GM21390 (cell line): ENCODE results near the gene C1orf21.

Experiments used
- ATAC-seq: cut with Tn5 transposase; IDR thresholded peaks from one replicate; pipeline ENCODE4 v1.9.1; 2021; ENCODE audit not compliant: unreplicated experiment

Gene C1orf21

DNA sequence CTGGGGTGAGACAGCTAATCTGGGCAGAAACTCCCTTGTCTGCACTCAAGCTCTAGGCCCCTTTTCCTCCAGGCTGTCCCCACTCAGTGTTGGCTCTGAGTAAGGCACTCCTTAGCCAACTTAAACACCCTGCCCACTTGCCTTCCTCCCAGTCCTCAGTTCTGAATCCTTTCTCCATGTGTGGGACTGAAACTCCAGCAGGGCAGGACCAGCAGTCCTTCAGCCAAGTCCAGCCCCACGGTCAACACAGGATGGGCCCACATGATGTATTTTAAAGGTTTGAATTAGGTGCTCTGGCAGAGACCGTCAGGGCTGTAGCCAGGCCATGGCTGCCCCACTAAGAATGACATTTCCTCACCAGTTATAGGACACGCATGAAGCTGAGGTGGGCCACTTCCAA, 260.0 kb downstream of the C1orf21 start:
- ATAC-seq = no peak

GRCh38 chr1:184647471-184647870, 260.6 kb downstream of the C1orf21 start:
- no peak for ATAC-seq

DNA sequence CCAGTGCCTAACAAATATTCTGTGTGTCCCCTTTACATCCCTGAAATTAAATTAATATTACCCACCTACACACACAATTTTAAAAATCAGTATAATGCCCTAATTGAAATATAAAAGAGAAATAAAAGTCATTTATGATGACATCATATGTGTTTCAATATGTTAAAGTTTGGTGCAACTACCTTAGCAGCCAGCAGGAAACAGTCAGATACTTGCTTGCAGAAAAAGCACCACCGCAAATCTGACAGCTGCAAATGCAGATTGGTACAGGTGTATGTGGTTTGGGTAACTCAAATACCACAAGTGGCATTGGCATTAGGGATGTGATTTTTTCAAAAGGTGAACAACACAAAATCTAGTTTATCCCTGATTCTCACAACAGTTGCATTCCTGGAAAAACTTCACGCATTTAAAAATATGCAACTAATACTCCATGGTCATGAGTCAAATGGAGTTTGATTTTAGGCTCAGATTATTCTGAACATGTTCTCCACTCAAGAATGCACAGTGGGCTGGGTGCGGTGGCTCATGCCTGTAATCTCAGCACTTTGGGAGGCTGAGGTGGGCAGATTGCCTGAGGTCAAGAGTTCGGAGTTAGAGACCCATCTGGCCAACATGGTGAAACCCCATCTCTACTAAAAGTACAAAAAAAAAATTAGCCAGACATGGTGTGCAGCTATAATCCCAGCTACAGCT, 261.5 kb downstream of the C1orf21 start:
- no peak for ATAC-seq

- no peak for ATAC-seq
These were observed 262.0 kb downstream of the C1orf21 start for GRCh38 chr1:184648856-184649201.

DNA sequence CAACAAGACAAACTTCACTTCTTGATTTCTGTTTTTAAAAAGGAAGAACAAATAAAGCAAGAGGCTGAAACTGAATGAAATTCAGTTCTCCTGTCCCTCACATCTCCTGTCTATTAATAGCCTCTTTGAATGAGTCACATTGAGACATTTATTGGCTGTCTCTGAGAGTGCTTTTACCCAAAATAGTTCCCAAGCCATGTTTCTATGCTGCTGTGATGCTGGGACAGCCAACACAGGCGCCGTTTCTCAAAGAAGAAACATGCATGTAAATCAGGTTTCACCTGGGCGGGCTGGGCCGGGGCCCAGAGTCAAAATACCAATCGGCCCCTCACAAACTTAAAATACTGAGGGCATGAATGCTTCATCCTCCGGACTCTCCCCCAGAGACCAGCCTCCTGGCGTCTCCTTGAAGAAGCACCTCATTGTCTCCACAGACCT, 262.6 kb downstream of the C1orf21 start:
- peak; percentile 97 for ATAC-seq

- ATAC-seq = no peak
These were observed 263.5 kb downstream of the C1orf21 start for GRCh38 chr1:184650177-184650866.

- no peak for ATAC-seq
These were observed 268.4 kb downstream of the C1orf21 start for GRCh38 chr1:184655185-184655584.

- ATAC-seq = no peak
These were observed 269.4 kb downstream of the C1orf21 start for GRCh38 chr1:184656221-184656620.

- ATAC-seq = no peak
These were observed 271.2 kb downstream of the C1orf21 start for GRCh38 chr1:184658055-184658454.

- ATAC-seq = no peak
These were observed 273.8 kb downstream of the C1orf21 start for GRCh38 chr1:184660462-184661191.

GRCh38 chr1:184661801-184662200, 275.0 kb downstream of the C1orf21 start:
- ATAC-seq = no peak

- peak; percentile 78 for ATAC-seq
These were observed 277.3 kb downstream of the C1orf21 start for GRCh38 chr1:184664042-184664660.

GRCh38 chr1:184664661-184665060, 277.8 kb downstream of the C1orf21 start:
- no peak for ATAC-seq

GRCh38 chr1:184665360-184665759, 278.5 kb downstream of the C1orf21 start:
- no peak for ATAC-seq

DNA sequence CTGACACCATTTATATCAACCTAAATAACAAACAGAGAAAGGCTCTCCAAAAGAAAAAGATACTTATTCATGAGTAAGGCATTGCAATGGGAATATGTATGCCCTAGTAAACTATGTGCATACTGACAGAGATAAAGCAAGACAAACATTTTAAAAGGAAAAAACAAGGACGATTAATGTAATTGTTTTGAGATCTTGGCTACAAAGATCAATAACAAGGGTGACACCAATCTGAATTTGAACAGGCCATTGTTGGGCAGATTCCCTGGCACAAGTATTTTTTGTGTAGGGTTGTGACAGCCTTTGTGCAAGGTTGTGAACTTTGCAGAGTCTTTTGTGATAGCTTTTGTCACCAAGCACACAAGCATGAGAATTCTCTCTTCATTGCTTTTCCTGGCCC, 282.6 kb downstream of the C1orf21 start:
- no peak for ATAC-seq

DNA sequence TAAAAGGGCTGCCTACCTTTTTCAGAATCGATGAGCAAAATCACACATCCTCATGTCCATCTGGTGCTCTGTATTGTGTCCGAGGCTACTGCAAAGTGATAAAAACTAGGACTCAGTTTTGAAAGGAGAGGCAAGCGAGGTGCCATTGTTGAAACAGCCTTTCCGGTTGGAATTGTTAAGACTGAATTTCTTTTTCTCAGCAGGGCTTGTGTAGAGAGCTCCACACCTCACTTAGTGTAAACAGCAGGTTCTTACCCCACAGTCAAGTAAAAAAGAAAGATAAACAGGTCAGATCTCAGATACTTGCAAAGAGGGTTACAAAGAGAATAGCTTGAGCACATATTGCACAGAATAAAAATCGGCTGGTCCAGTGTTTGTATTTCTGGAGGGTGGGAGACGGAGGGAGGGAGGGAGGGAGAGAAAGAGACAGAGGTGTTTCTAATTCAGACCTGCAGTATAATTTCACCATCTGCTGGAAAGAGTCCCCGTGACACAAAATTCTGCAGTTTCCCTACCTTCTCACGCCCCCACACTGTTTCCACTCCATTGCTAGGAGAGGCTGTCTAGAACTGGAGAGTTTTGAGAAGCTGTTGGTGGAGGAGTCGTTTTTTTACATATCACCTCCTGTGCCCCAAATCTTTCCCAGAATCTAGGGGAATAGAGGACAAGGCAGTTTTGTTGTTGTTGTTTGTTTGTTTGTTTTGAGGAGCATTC, 285.3 kb downstream of the C1orf21 start:
- ATAC-seq = no peak

DNA sequence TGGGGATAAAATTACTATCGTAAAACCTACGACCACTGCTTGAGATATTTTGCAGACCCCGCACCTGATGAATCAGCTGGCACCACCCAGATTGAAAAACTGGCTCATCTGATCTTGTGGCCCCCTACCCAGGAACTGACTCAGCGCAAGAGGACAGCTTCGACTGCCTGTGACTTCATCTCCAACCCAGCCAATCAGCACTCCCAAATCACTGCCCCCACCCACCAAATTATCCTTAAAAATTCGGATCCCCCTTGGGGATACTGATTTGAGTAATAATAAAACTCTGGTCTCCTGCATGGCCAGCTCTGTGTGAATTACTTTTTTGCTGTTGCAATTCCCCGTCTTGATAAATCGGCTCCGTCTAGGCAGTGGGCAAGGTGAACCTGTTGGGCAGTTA, 286.5 kb downstream of the C1orf21 start:
- no peak for ATAC-seq

- ATAC-seq = no peak
These were observed 290.5 kb downstream of the C1orf21 start for GRCh38 chr1:184677344-184677743.
